SU-DHL-6 (cell line): Measurements from ENCODE around the gene C10orf105.

ENCODE experiments used
- EZH2phosphoT487 ChIP-seq: fragments of 200-600 bp; sonication (generic), shearing (Covaris generic); conservative IDR thresholded peaks from 2 replicates; pipeline ENCODE4 v1.6.1; 2018; ENCODE audit warnings: mild to moderate bottlenecking, antibody characterized with exemption, low read length, moderate library complexity, mixed read lengths
- TF ChIP-seq, protein P1 (sequence below): fragments of 200-600 bp; sonication (generic); IDR thresholded peaks from one replicate; pipeline ENCODE4 v1.5.1; 2017; ENCODE audit warnings: antibody characterized with exemption, mild to moderate bottlenecking, low read length, moderate library complexity; ENCODE audit not compliant: insufficient read depth, poor library complexity, severe bottlenecking

- TF ChIP-seq, protein P1, sequence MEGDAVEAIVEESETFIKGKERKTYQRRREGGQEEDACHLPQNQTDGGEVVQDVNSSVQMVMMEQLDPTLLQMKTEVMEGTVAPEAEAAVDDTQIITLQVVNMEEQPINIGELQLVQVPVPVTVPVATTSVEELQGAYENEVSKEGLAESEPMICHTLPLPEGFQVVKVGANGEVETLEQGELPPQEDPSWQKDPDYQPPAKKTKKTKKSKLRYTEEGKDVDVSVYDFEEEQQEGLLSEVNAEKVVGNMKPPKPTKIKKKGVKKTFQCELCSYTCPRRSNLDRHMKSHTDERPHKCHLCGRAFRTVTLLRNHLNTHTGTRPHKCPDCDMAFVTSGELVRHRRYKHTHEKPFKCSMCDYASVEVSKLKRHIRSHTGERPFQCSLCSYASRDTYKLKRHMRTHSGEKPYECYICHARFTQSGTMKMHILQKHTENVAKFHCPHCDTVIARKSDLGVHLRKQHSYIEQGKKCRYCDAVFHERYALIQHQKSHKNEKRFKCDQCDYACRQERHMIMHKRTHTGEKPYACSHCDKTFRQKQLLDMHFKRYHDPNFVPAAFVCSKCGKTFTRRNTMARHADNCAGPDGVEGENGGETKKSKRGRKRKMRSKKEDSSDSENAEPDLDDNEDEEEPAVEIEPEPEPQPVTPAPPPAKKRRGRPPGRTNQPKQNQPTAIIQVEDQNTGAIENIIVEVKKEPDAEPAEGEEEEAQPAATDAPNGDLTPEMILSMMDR, result no peak
- no peak for TF ChIP-seq EZH2phosphoT487
Observed at GRCh38 chr10:71714031-71714410, 5.6 kb downstream of the C10orf105 start.
